NCI-H82 treated with DMSO at 0.1 percent for 48 hours (cell line): ENCODE measurements around the gene FBXO24.

Experiments used
- DNase-seq: peaks from one replicate; lab custom pipeline; 2025; ENCODE audit not compliant: unreplicated experiment; lab: John Stamatoyannopoulos, UW

The FBXO24 gene

DNA sequence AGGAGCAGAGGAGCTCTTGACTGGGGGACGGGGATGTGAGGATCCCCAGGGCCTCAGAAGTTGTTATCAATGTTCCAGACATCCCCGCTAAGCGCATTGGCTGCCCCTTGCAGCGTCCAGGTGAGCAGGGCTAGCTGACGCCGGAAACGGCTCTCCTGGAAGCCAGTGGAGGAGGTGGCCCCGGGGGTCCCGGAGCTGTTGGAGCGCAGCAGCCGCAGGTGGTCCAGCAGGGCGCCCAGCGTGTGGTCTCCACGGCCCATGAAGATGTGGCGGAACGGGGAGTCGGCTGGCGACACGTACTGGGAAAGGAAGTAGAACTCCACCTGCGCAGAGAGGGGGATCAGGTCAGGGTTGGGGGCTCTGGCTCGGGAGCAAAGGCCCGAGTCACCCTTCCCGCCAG is 34.7 kb downstream of the FBXO24 start:
- DNase-seq = no peak

DNA sequence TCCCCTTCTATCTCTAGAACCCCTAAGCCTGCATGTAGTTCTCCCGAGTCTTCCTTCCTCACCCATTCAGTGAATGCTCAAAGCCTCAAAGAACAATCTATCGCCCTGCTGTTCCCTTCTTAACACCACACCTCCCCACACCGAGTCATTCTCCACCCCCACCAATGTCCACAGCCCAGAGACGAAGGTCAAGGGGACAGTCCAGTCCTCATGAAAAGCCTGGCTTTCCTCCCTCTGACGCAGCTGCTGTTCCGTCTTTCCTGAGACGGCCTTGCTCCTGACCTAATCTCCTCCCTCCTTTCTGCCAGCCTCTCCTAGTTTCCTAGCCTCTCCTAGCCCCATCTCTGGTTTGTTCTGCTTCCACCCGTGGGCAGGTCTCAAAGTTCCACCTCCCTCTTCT is 35.4 kb downstream of the FBXO24 start:
- no peak for DNase-seq

DNA sequence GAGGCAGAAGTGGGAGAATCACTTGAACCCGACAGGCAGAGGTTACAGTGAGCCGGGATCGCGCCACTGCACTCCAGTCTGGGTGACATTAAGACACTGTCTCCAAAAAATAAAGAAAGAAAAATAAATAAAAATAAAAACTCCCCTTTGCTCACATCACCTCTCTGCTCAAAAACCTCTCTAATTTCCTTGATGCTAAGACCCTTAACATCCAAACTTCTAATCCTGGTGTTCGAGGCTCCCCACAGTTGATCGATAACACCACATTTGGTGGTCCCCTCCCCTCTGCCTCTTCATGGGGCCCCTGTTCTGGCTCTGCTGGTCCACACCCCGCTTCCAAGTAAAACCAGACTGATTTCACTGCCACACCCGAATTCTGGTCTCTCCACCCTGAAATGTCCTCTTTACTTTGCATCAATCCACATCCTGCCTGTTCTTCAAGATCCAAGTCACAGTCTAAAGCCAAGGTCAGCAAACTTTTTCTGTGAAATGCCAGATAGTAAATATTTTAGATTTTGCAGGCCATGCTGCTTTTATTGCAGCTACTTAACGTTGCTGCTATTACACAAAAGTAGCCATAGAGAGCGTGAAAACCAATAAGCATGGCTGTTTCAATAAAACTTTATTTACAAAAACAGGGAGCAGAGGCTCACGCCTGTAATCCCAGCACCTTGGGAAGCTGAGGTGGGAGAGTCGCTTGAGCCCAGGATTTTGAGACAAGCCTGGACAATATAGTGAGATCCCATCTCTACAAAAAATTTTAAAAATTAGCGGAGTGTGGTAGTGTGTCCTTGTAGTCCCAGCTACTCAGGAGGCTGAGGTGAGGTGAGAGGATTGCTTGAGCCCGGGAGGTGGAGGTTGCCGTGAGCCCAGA is 38.1 kb downstream of the FBXO24 start:
- DNase-seq = no peak

DNA sequence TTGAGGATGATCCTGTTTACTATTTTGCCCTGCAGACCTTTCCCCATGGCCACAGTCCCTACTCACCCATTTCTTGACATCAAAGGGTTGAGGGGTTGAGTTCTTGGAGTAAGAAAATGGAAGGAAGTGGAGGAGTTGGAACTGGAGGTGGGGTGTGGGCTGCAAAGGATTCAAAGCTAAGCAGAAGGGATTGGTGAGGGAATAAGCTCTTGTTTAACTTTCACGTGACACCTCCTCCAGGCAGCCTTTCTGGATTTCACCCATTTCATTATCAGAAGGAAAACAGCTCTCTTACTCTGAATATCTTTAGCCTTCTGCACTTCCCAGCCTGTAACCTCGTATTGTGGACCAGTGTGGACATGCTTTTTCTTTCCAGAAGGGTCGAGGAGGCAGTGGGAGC is 39.9 kb downstream of the FBXO24 start:
- no peak for DNase-seq

DNA sequence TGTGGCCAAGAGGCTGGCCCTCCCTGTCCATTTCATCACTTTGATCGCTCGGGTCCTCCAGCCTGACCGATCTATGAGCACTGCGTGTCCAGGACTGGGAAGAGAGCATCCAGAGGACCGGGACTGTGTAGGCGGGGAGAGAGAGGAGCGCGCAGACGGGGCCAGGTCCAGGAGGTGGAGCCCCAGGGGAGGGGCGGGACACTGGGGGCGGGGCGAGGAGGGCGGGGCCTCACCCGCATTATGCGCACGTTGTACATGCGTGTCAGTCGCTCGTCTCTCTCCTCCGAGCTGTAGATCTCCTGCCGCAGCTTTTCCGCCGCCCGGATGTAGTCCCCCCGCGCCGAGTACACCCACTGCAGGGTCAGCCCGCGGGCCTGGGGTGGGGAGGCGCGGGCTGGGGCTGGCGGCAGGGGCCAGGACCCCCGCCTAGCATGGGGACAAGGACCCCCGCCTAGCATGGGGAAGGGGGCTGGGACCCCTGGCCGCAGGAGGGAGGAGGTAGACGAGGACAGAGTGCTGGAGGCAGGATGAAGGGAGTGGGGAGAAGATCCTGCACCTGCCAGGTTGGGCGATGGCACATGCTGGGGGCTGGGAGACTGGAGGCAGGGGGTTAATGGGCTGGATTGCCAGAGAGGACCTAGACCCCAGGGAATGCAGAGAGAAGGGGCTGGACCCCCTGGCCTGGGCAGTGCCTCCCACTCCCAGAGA is 40.6 kb downstream of the FBXO24 start:
- DNase-seq = peak; percentile 67

DNA sequence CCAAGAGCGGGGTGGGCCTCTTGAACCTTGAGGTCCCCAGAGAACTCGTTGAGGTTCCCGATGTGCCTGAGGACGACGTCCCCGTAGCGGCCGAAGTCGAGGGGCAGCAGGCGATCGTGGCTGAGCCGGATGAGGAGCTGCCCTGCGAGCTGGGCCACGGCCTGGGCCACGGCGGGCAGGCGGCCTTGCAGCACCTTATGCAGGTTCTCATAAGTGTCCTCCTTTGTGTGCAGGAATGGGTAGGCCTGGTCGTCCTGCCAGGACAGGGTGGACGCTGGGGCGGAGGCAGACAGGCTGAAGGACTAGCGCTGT is 41.1 kb downstream of the FBXO24 start:
- DNase-seq = no peak

DNA sequence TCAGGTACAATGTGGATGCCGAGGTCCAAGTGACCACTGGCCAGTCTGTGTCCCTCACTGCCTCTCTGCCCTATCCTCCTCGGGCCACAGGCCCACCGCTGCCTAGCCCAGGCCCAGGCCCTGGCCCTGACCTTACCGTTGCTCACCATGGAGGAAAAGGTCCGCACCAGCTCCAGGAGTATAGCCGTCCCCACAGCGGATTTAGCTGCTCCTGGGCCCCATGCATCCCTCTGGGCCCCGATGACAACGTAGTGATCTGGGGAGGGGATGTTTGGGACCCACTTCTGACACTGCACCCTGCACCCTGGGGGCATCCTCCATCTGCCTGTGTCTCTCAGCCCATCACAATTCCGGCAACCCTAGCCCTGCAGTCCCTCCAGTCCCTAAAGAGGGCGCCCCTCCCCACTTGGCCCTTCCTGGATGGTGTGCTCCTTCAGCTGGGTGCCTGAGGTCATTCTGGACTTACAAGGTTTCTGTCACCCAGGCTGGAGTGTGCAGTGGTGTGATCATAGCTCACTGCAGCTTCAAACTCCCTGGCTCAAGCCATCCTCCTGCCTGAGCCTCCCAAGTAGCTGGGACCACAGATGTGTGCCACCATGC is 43.1 kb downstream of the FBXO24 start:
- DNase-seq = peak; percentile 27

DNA sequence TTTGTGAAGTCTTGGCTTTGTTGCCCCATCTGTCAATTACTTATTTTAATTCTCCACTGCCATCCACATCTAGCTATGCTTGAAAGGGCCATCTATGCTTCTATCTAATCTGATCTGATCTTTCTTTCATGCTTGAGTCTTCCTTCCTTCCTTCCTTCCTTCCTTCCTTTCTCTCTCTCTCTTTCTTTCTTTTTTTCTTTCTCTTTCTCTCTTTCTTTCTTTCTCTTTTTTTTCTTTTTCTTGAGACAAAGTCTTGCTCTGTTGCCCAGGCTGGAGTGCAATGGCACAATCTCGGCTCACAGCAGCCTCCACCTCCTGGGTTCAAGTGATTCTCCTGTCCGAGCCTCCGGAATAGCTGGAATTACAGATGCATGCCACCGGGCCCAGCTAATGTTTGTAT is 43.9 kb downstream of the FBXO24 start:
- DNase-seq = no peak

DNA sequence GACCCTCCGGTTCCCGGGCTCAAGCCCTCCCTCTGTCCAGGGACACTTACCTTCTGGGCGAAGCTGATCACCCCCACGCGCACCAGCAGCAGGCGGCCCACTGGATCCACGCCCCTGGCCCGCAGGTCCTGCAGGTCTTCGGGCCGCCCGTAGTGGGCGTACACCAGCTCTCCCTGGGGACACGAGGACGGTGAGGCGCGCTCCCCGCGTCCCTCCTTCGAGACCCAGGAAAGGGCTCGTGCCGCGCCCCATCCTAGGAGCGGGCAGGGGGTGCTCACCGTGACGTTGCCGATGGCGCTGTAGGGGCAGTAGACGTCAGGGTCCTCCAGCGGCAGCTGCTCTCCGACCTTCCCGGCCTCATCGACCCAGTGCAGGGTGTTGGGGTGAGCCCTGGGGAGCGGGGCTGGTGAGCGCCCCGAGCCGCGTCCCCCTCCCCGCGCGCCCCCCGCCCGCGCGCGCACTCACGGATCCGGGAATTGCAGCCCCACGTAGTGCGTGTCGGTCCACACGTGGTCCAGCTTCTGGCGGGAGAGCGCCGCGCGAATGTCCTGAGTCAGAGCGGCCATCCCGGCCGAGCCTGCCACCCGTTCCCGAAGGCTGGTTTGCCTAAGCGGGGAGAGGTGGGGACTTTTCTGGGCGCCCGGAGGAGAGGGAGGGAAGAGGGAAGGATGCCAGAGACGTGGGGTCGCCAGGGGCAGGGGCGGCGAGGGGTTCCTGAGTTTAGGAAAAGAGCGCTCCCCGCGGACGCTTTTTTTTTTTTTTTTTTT is 47.0 kb downstream of the FBXO24 start:
- DNase-seq = no peak

DNA sequence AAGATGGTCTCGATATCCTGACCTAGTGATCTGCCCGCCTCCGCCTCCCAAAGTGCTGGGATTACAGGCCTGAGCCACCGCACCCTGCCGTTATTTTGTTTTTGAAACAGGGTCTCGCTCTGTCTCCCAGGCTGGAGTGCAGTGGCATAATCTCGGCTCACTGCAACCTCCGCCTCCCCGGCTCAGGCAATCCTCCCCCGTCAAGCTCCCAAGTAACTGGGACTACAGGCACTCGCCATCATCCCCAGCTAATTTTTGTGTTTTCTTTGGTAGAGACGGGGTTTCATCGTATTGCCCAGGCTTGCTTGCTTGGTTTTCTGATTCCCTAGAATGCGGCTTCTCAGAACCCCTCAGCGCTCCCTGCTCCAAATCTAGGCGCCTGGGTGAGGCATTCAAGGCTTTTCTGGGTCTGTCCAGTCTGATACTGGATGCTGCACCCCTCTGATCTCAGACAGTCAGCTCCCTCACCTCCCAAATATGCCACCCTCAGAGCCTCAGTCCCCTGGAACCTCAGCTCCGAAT is 53.9 kb downstream of the FBXO24 start:
- DNase-seq = no peak

DNA sequence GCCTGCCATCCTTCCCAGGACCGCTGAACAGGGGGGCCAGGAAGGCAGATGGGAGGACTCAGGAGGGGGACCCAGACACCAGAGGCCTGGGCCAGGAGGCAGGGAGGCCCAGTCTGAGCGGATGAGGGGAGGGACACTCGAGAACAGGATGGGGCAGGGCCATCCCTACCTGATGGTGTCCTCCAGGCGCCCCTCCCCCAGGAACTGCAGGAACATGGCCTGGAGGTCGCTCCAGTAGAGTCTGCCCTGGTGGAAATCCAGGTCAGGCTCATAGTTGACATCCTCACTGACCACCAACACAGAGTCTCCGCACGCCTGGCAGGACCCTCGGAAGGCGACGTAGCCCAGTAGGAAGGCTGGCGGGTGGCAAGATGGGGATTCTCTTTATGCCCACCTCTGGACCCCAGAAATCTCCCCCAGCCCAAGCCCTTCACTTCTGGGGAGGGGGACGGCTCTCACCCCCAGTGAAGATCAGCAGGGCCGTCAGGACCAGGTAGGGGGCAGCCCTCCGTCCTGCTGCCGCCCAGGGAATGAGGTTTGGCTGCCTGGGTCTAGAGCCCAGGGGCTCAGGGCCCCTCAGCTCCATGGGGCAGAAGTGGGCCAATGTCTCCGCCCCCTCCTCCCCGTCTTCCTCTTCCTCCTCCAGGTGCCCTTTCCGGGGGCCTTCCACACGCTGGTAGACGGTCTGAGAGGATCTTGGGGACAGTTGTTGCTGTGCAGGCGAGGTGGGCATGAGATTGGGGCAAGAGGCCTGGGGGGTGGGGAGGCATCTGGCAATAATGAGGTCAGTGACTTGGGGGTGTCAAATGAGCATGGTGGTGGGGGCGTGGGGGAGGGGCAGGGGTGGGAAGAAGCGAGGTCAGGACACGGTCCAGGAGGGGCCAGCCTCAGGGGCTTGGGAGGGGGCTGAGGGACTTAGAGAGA is 54.7 kb downstream of the FBXO24 start:
- no peak for DNase-seq

DNA sequence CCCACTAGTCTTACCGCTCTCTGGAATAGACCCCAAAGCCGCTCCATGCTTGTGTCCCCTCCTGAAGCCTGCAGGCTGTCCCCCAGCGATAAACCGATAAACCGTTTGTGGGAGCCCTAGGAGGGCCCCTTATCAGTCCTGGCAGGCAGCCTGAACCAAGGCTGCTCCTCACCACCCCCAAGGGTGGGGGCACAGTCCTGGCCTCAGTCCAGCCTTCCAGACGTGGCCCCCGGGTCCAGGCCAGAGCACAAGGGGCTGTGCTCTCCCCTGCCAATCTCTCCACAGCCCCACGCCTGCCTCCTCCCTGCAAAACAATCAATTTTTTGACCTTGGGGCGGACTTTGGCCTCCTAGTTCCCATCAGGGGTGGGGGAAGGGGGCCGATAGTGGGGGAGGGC is 55.3 kb downstream of the FBXO24 start, which contains the start of gene TFR2:
Gene TFR2 (minus strand): TSS at position 90 of the 397 bp plus-strand sequence. CDS start 43 bp downstream, at position 47.
- DNase-seq = no peak

DNA sequence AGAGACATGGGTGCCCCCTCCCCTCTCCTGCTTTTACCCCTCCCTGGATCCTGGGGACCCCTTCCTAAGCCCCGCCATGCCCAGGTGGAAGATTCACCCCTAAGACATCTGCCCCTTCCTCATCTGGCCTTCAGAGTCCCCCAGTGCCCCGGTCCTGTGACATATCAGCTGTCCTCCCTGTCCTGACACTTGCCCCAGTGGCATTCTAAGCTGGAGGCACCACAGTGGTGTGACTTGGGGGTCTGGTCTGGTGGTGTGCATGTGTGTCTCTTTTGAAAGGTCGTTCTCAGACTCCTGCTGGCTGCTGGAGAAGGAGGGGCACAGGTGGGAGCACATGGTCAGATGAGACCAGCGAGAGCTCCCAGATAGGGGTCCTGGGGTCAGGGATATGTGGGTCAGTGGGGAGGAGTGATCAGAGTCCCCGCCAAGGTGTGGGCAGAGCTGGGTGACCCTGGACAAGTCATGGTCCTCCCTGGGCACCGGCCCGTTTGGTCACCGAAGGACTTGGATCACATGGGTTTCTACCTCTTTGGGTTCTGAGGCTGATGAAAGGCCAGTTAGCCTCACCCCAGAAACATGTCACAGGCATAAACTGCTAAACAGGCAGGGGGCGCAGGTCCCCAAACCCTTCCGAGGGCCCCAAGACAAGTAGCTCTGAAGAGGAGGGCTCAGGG is 55.9 kb downstream of the FBXO24 start:
- no peak for DNase-seq

DNA sequence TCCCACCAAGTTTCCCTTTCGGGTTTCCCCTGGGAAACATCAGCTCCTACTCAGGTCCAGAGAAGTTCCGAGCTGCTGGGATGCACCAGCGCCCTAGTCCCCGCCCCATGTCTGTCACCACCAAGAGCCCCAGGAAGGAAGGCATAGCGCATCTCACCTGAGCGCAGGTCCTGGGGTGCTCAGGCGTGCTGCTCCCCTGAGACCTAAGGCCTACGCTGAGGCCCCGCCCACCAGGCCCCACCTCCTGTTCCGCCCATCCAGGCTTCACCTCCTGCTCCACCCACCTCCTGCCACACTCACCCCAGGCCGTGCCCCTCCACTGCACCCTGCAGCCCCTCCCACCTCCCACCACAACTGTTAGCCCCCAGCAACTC is 56.4 kb downstream of the FBXO24 start:
- DNase-seq = no peak

DNA sequence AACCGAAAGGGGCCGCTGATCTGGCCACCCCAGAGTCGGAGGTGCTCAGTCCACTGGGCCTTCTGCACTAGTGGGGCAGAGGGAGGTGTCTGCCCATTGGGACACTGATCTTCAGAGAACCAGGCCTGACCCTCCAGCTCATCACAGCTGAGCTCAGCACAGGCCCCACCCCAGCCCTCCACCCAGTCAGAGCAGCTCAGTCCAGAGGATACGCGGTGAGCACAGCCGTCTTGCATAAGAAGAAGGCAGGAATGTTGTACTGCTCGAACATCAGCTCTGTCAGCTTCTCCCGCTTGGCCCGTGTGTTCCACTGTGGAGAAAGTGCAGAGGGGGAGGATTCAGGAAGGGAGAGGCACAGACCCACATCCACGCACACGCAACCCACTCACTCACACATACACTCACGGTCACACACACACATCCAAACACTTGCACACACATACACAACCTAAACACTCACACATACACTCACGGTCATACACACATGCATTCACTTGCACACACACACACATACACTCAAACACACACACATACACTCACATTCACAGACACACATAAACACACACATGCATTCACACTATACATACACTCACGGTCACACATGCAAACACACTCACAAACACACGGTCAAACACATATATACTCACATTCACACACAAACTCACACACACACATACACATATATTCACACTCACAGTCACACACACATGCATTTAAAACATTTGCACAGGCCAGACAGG is 63.9 kb downstream of the FBXO24 start:
- no peak for DNase-seq
